Neutrophil (primary cell): ENCODE results near the gene NTSR2.

Source experiments
- H3K27ac ChIP-seq: fragments of 200-600 bp; sonication (generic); 2 replicates; pipeline ENCODE4 v1.5.1; 2016; ENCODE audit warnings: mild to moderate bottlenecking, moderate library complexity
- H3K27me3 ChIP-seq: fragments of 200-600 bp; sonication (generic); 2 replicates; pipeline ENCODE4 v1.6.0; 2016; ENCODE audit warnings: mild to moderate bottlenecking
- H3K36me3 ChIP-seq: fragments of 200-600 bp; sonication (generic); 2 replicates; pipeline ENCODE4 v1.5.1; 2017
- H3K4me1 ChIP-seq, 2 experiments: fragments of 200-600 bp in 1 of 2; sonication (generic) in 1 of 2; 1 replicate in 1 of 2; 2 replicates in 1 of 2; pipeline versions ENCODE4 v1.5.1 to v1.6.1; 2013 to 2016; ENCODE audit warnings: low read depth in 1 of 2, low read length in 1 of 2, mild to moderate bottlenecking in 1 of 2, moderate library complexity in 1 of 2; ENCODE audit not compliant: control insufficient read depth in 1 of 2, insufficient read depth in 1 of 2
- H3K4me3 ChIP-seq, 2 experiments: fragments of 200-600 bp in 1 of 2; sonication (generic) in 1 of 2; 1 replicate in 1 of 2; 2 replicates in 1 of 2; pipeline ENCODE4 v1.5.1; 2013 to 2016; ENCODE audit warnings: low read depth in 1 of 2, low read length in 1 of 2, mild to moderate bottlenecking in 1 of 2, moderate library complexity in 1 of 2
- H3K9me3 ChIP-seq: fragments of 200-600 bp; sonication (generic); 2 replicates; pipeline ENCODE4 v1.5.1; 2016
- CTCF ChIP-seq: fragments of 200-600 bp; sonication (generic); IDR thresholded peaks from 2 replicates; pipeline ENCODE4 v1.5.1; 2016; ENCODE audit warnings: antibody characterized with exemption

Gene NTSR2

GRCh38 chr2:11651856-11652548 is 18.0 kb downstream of the NTSR2 start:
- no peak overlapping the region for H3K4me3 ChIP-seq
- H3K27me3 ChIP-seq: peaks cover 5% of the 10 kb centered on the region
- no peak overlapping the region for H3K27ac ChIP-seq
- no peaks in the 10 kb centered on the region for H3K36me3 ChIP-seq
- no peaks in the 10 kb centered on the region for H3K9me3 ChIP-seq
- no peaks in the 10 kb centered on the region for H3K4me1 ChIP-seq
- TF ChIP-seq CTCF: no peak

GRCh38 chr2:11649093-11649492 is 20.9 kb downstream of the NTSR2 start:
- H3K9me3 ChIP-seq: no peaks in the 10 kb centered on the region
- no peak overlapping the region for H3K27ac ChIP-seq
- no peaks in the 10 kb centered on the region for H3K36me3 ChIP-seq
- H3K27me3 ChIP-seq: peaks cover 5% of the 10 kb centered on the region
- H3K4me3 ChIP-seq: no peak overlapping the region
- H3K4me1 ChIP-seq: no peaks in the 10 kb centered on the region
- TF ChIP-seq CTCF: no peak

GRCh38 chr2:11647834-11648600 is 22.0 kb downstream of the NTSR2 start:
- no peak overlapping the region for H3K4me3 ChIP-seq
- H3K27me3 ChIP-seq: peaks cover 5% of the 10 kb centered on the region
- no peak overlapping the region for H3K27ac ChIP-seq
- H3K9me3 ChIP-seq: no peaks in the 10 kb centered on the region
- no peaks in the 10 kb centered on the region for H3K36me3 ChIP-seq
- TF ChIP-seq CTCF: no peak
- H3K4me1 ChIP-seq: no peaks in the 10 kb centered on the region

GRCh38 chr2:11646530-11646929 is 23.5 kb downstream of the NTSR2 start:
- H3K9me3 ChIP-seq: no peaks in the 10 kb centered on the region
- H3K4me1 ChIP-seq: no peaks in the 10 kb centered on the region
- peaks cover 5% of the 10 kb centered on the region for H3K27me3 ChIP-seq
- TF ChIP-seq CTCF: no peak
- H3K36me3 ChIP-seq: no peaks in the 10 kb centered on the region
- no peak overlapping the region for H3K27ac ChIP-seq
- no peak overlapping the region for H3K4me3 ChIP-seq

- Histone ChIP-seq H3K4me3 (no peak overlapping the region), H3K9me3 (no peaks in the 10 kb centered on the region), H3K27ac (no peak overlapping the region), H3K27me3 (peaks cover 5% of the 10 kb centered on the region), H3K36me3 (no peaks in the 10 kb centered on the region), H3K4me1 (no peaks in the 10 kb centered on the region)
- no peak for TF ChIP-seq CTCF
Observed at GRCh38 chr2:11644293-11644692, 25.7 kb downstream of the NTSR2 start.
